GM12878 (cell line): ENCODE measurements around the gene GRK5.

ENCODE experiments used
- CEBPZ ChIP-seq: fragments of 150-350 bp; IDR thresholded peaks from 2 replicates; pipeline ENCODE4 v1.6.1; 2016; ENCODE audit warnings: low read depth, low read length
- CTCF ChIP-seq, 3 experiments: IDR thresholded peaks in 2 of 3; conservative IDR thresholded peaks in 1 of 3; 2 replicates each; pipeline ENCODE4 v1.5.1; 2011; ENCODE audit warnings: low read depth in 3 of 3, low read length in 3 of 3, mild to moderate bottlenecking in 3 of 3, control low read depth in 2 of 3, moderate library complexity in 2 of 3, inconsistent platforms in 1 of 3, mixed read lengths in 1 of 3; ENCODE audit not compliant: control insufficient read depth in 2 of 3, insufficient read depth in 1 of 3; ENCODE audit errors: extremely low read depth in 1 of 3
- EZH2 ChIP-seq: IDR thresholded peaks from 2 replicates; pipeline ENCODE4 v1.6.1; 2012; ENCODE audit warnings: low read depth, mild to moderate bottlenecking, control low read depth, inconsistent platforms, low read length, borderline replicate concordance; ENCODE audit not compliant: control insufficient read depth
- MAX ChIP-seq: IDR thresholded peaks from 2 replicates; pipeline ENCODE4 v1.6.1; 2012; ENCODE audit warnings: low read depth, low read length, improper control_type of control experiment
- TCF3 ChIP-seq: IDR thresholded peaks from 2 replicates; pipeline ENCODE4 v1.6.1; 2012; ENCODE audit warnings: low read depth, mild to moderate bottlenecking, low read length, borderline replicate concordance; ENCODE audit not compliant: insufficient read depth
- TF ChIP-seq, protein P1 (sequence below): IDR thresholded peaks from 2 replicates; pipeline ENCODE4 v1.6.1; 2012; ENCODE audit warnings: mild to moderate bottlenecking, low read depth, low read length

- TF ChIP-seq, protein P1, sequence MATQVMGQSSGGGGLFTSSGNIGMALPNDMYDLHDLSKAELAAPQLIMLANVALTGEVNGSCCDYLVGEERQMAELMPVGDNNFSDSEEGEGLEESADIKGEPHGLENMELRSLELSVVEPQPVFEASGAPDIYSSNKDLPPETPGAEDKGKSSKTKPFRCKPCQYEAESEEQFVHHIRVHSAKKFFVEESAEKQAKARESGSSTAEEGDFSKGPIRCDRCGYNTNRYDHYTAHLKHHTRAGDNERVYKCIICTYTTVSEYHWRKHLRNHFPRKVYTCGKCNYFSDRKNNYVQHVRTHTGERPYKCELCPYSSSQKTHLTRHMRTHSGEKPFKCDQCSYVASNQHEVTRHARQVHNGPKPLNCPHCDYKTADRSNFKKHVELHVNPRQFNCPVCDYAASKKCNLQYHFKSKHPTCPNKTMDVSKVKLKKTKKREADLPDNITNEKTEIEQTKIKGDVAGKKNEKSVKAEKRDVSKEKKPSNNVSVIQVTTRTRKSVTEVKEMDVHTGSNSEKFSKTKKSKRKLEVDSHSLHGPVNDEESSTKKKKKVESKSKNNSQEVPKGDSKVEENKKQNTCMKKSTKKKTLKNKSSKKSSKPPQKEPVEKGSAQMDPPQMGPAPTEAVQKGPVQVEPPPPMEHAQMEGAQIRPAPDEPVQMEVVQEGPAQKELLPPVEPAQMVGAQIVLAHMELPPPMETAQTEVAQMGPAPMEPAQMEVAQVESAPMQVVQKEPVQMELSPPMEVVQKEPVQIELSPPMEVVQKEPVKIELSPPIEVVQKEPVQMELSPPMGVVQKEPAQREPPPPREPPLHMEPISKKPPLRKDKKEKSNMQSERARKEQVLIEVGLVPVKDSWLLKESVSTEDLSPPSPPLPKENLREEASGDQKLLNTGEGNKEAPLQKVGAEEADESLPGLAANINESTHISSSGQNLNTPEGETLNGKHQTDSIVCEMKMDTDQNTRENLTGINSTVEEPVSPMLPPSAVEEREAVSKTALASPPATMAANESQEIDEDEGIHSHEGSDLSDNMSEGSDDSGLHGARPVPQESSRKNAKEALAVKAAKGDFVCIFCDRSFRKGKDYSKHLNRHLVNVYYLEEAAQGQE, result no peak
- TF ChIP-seq CEBPZ (no peak), CTCF (IDR thresholded peaks at IDR 0.05 in 2 of 3, conservative IDR thresholded peaks at IDR 0.05 in 1 of 3; ENCODE audit: control insufficient read depth in 2 of 3, extremely low read depth in 1 of 3, insufficient read depth in 1 of 3, low read depth in 3 of 3, low read length in 3 of 3) (no peak), EZH2 (no peak), TCF3 (no peak), MAX (no peak)
Observed at GRCh38 chr10:119349937-119350501, 142.6 kb downstream of the GRK5 start.
